ENCODE measurements around the gene GNAL.

The GNAL gene

DNA sequence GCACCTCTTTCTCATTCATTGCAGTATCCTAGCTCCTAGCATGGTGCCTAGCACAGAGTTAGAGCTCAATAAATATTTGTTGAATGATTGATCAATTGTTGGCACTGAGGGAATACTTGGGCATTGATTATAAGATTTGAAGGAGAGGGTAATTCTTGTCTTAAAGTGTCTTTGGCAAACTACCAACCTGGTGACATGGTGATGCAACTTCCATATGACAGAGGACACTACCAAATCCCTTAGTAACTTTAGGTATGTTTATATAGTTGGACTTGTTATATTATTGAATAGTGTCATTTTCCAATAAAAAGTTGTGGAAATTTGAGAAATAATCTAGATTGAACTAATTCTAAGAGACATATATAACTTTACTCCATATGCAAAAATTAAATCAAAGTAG is 103.6 kb downstream of the GNAL start:
- TF ChIP-seq JUND (IDR thresholded peaks at IDR 0.05; ENCODE audit: low read depth): no peak
- in situ Hi-C loops (cut with HindIII; ENCODE audit: low pct_unique_long_range_greater_than_20kb, low sequenced_read_pairs): no loop called here
- DNase-seq (ENCODE audit: low read depth in 1 of 2, low spot score in 1 of 2): no peak

DNA sequence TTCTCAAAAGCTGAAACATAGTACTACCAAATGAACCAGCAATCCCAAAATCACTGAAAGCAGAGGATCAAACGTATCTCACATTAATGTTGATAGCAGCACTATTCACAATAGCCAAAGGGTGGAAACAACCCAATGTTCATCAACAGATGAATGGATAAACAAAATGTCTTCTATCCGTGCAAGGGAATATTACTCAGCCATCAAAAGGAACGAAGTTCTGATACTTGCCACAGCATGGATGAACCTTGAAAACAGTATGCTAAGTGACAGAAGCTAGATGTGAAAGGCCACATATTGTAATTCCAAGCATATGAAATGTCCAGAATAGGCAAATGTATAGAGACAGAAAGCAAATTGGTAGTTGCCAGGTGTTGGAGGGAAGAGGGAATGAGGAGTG is 105.1 kb downstream of the GNAL start:
- no peak for TF ChIP-seq JUND (IDR thresholded peaks at IDR 0.05; ENCODE audit: low read depth)

DNA sequence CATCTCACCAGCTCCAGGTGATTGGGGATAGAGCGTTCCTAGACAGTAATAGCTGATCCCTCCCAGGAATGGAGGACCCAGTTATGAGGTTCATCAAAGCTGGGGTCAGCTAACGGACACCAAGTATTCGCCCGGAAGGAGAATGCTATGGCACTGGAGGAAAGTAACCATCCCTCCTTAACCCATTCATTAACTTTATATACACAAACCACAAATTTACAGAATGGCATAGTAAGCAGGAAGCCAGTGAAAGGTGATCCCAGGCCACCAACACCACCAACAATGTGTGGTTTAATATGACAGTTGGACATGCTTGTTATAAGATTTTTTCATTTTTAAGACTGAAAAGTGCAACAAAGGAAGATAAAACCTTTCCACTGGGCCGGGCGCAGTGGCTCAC is 106.9 kb downstream of the GNAL start:
- DNase-seq (ENCODE audit: low read depth in 1 of 2, low spot score in 1 of 2): no peak
- in situ Hi-C loops (cut with HindIII; ENCODE audit: low pct_unique_long_range_greater_than_20kb, low sequenced_read_pairs): no loop called here
- no peak for TF ChIP-seq JUND (IDR thresholded peaks at IDR 0.05; ENCODE audit: low read depth)

More for the DNA sequence above, 105.1 kb downstream of the GNAL start:
- in situ Hi-C loops (cut with HindIII; ENCODE audit: low pct_unique_long_range_greater_than_20kb, low sequenced_read_pairs): no loop called here
- no peak for DNase-seq (ENCODE audit: low read depth in 1 of 2, low spot score in 1 of 2)

DNA sequence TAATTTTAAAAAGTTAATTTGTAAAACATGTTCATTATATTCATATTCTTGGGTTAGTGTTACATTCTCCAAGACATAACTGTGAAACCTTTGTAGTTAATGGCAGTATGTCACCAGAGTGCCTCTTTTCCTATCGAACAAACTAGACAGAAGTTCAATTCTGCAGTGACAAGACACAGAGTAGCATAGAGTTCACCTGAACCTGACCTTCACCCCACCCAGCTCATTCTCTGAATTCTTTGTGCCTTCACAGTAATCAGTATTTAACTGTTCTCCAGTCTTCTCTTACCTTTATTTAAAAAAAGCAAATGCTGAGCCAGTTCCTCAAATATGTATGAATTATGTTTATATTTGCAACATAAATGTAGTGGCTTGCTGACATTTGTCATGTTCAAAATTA is 109.2 kb downstream of the GNAL start:
- in situ Hi-C loops (cut with HindIII; ENCODE audit: low pct_unique_long_range_greater_than_20kb, low sequenced_read_pairs): no loop called here
- no peak for TF ChIP-seq JUND (IDR thresholded peaks at IDR 0.05; ENCODE audit: low read depth)
- no peak for DNase-seq (ENCODE audit: low read depth in 1 of 2, low spot score in 1 of 2)

DNA sequence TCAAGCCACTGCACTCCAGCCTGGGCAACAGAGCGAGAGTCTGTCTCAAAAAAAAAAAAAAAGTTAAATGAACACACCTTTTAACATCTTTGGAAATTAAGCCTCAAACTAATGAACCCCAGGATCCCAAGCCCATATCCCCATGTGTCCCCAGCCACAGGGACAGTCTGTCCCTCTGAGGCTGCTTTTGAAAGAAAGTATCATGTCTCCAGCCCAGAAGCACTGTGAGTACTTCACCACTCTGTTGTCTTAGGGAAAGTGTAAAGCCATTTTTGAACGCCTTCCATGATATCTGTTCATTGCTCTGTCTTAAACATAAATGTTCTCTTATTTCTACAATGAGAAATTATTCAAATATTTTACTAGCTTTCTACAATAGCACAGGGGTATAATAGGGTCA is 110.0 kb downstream of the GNAL start:
- no peak for TF ChIP-seq JUND (IDR thresholded peaks at IDR 0.05; ENCODE audit: low read depth)
- in situ Hi-C loops (cut with HindIII; ENCODE audit: low pct_unique_long_range_greater_than_20kb, low sequenced_read_pairs): no loop called here
- no peak for DNase-seq (ENCODE audit: low read depth in 1 of 2, low spot score in 1 of 2)

DNA sequence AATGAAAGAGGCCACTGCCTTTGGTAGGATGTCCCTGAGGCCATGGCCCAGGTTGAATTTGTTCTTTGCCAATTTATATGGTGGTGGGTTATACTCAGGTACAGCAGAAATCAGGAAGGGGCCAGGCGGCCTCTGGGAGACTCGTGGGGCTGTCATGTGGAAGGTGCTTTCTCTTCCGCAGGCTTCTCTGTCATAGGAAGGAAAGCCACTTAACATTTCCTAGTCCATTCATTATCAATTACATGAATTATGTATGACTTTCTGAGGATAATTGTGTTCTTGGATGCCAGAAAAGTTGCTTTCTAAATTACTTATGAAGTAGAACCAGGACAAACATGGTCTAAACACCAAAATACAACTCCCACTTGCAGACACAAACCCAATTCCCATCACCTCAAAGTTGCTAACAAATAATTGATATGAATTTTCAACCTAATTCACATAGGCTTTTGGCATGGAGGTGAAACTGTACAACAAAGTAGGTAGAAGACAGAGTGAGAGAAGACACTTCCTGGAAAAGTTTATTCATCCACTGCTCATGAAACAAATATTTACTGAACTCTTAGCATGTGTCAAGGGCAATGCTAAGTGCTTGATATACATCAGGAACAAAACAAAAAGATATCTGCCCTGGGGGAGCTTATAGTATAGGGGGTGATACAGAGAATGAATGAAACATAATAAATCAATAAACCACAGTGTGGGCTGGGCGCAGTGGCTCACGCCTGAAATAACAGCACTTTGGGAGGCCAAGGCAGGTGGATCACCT is 111.7 kb downstream of the GNAL start:
- no peak for TF ChIP-seq JUND (IDR thresholded peaks at IDR 0.05; ENCODE audit: low read depth)
- in situ Hi-C loops (cut with HindIII; ENCODE audit: low pct_unique_long_range_greater_than_20kb, low sequenced_read_pairs): no loop called here
- DNase-seq (ENCODE audit: low read depth in 1 of 2, low spot score in 1 of 2): no peak

DNA sequence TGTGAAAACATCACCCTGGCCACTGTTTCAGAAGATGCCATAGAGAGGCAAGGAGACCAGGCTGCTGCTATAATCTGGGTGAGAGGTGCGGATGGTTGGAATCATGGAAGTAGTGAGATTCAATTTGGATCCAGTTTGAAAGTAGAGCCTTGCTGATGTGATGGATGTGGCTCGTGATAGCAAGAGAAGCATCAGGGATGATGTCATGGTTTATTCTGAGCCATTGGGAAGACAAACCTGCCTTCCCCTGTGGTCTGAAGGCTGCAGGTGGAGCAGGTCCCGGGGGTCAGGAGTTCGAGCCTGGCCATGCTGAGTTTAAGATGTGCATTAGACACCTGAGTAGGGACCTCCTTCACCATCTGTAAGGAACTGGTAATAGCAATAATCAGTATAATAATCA is 112.5 kb downstream of the GNAL start:
- in situ Hi-C loops (cut with HindIII; ENCODE audit: low pct_unique_long_range_greater_than_20kb, low sequenced_read_pairs): no loop called here

DNA sequence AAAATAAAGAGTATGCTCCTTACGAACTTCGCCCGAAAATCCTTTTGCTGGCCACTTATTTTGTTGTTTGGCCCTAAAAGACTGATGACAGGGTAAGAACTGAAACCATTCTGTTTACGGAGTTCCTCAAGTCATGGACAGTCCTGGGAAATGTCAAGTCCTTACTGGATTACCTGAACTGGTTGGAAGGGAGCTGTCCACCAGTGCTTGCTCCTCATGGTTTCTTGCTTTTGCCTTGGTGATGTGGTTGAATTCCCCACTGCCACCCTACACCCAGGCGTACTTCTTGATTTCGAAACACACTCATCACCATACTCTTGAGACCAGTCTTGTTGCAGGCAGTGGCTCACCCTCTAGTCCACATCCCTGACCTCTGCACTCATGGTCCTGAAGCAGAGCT is 113.1 kb downstream of the GNAL start:
- TF ChIP-seq JUND (IDR thresholded peaks at IDR 0.05; ENCODE audit: low read depth): no peak
- no peak for DNase-seq (ENCODE audit: low read depth in 1 of 2, low spot score in 1 of 2)
- in situ Hi-C loops (cut with HindIII; ENCODE audit: low pct_unique_long_range_greater_than_20kb, low sequenced_read_pairs): no loop called here

More for the DNA sequence above, 112.5 kb downstream of the GNAL start:
- no peak for DNase-seq (ENCODE audit: low read depth in 1 of 2, low spot score in 1 of 2)
- TF ChIP-seq JUND (IDR thresholded peaks at IDR 0.05; ENCODE audit: low read depth): no peak

DNA sequence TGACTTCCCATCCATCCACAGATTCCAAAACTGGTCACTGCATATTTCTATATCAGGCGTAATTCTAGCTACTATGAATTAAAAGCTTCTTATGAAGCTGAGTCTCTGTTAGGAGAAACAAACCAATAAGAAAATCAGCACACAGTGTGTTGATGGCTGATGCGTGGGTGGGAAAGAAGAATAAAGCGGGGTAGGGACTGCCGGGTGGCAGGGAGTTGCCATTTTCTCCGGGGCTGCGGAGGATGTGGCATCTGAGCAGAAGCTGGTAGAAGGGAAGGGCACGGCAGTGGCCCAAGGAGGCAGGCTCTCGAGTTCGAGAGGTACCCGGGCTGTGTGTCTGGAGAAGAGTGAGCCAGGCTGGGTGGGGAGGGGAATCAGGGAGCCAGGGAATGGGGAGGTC is 113.5 kb downstream of the GNAL start:
- in situ Hi-C loops (cut with HindIII; ENCODE audit: low pct_unique_long_range_greater_than_20kb, low sequenced_read_pairs): no loop called here
- no peak for DNase-seq (ENCODE audit: low read depth in 1 of 2, low spot score in 1 of 2)
- no peak for TF ChIP-seq JUND (IDR thresholded peaks at IDR 0.05; ENCODE audit: low read depth)

DNA sequence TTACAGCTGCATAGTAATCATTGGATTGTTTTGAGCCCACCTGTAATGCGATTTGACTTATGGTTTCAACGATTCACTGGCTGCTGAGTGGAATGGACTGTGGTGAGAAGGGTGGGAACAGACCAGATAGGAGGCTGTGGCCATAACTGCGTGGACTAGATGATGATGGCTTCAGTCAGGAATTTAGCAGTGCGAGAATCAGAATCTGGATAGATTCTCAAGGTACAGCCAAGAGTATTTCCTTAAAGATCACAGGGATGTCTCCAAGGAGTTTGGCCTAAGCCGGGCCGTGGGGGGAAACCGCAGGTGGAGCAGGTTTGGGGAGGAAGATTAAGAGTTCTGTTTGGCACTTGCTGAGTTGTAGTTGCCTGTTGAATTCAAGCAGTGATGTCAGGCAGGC is 118.2 kb downstream of the GNAL start:
- TF ChIP-seq JUND (IDR thresholded peaks at IDR 0.05; ENCODE audit: low read depth): no peak
- in situ Hi-C loops (cut with HindIII; ENCODE audit: low pct_unique_long_range_greater_than_20kb, low sequenced_read_pairs): no loop called here
- no peak for DNase-seq (ENCODE audit: low read depth in 1 of 2, low spot score in 1 of 2)

DNA sequence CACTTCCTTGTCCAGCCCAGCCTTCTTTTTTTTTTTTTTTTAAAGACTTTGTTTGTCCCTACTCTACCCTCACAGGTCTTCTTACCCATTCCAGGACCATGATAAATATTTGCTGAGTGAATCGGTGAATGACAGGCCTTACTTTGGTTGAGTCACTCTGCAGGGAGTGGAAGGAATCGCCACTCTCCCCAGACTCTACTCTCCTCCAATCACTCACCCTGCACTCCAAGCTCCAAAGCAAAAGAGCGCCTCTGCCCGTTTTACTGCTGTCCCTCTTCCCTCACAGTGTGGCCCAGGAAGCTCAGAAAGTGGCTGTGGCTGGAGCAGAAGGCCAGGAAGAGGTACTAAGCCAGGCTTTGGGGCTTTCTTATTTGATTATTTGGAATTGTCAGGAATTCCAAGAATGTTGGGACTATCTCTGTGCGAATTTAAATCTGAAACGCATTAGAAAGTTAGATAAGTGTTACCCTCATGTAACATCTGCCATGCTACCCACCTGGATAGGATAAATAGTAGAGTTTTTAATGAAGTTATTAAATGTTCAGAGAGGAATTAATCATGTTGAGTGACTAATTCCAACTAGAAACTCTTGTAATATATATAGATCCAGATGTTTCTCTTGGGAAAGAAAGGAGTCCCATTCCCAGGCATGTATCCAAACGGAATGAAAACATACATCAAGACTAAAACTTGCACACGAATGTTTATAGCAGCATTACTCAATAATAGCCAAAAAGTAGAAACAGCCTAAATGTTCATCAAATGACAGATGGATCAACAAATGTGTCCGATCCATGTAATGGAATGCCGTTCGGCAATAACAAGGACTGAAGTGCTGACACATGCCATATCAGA is 119.2 kb downstream of the GNAL start:
- in situ Hi-C loops (cut with HindIII; ENCODE audit: low pct_unique_long_range_greater_than_20kb, low sequenced_read_pairs): no loop called here
- TF ChIP-seq JUND (IDR thresholded peaks at IDR 0.05; ENCODE audit: low read depth): no peak

DNA sequence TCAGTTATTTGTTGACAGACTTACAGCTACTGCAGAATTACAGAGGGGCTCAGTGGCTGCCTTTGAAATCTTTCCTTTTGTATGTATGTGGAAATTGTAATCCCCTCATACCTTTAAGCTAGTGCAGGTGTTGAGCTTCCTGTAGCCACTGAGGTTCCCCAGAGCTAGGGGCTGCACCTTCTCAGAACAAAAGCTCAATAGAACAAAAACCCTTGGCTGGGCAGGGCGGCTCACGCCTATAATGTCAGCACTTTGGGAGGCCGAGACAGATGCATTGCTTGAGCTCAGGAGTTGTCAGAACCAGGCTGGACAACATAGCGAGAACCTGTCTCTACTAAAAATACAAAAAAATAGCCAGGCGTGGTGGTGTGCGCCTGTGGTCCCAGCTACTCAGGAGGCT is 120.8 kb downstream of the GNAL start:
- no peak for TF ChIP-seq JUND (IDR thresholded peaks at IDR 0.05; ENCODE audit: low read depth)
- in situ Hi-C loops (cut with HindIII; ENCODE audit: low pct_unique_long_range_greater_than_20kb, low sequenced_read_pairs): no loop called here
- DNase-seq (ENCODE audit: low read depth in 1 of 2, low spot score in 1 of 2): no peak

More for the DNA sequence above, 119.2 kb downstream of the GNAL start:
- no peak for DNase-seq (ENCODE audit: low read depth in 1 of 2, low spot score in 1 of 2)

DNA sequence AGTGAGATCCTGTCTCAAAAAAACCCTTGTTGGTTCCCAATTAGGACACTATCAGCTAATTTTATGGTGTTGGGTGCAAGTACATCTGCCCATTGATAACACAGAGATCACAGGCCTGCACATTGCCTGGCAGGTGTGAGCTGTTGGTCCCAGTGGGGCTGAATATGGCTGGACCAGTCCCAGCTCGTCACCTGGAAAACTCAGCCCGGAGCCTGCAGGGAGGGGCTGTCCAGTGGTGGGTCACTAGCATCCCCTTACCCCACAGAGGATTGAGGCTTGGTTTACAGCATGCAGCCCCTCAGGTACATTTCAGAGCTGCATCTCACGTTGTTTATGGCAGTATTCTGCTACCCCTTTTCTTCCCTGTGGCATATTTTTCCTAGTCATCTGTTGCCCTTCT is 121.3 kb downstream of the GNAL start:
- in situ Hi-C loops (cut with HindIII; ENCODE audit: low pct_unique_long_range_greater_than_20kb, low sequenced_read_pairs): no loop called here
- TF ChIP-seq JUND (IDR thresholded peaks at IDR 0.05; ENCODE audit: low read depth): no peak
- no peak for DNase-seq (ENCODE audit: low read depth in 1 of 2, low spot score in 1 of 2)

Data from T47D (cell line).